ENCODE measurements around the gene BHLHE23.

DNA sequence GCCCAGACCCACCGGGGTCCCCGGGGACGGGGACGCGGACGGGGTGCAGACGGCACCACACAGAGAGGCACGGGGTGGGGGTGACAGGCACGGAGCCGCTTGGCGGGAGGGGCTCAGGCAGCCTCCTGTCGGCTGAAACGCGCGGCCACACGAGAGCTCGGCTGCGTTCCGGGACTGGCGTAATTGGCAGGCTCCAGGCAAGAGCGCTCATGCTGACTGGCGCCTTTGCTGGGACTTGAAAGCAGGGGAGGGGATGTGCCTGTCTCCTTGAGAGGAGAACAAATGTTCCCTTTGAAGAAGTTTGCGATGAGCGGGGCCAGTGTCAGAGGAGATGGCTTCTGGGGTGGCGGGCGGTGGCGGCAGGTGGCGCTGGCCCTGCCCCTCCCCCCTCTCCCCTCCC lies 25.8 kb downstream of the BHLHE23 start:
- TF ChIP-seq POLR2AphosphoS5 (IDR thresholded peaks at IDR 0.05; ENCODE audit: low read depth, low read length): no peak
- TF ChIP-seq POLR2A (IDR thresholded peaks at IDR 0.05; ENCODE audit: low read depth, low read length): no peak
- no peak for TF ChIP-seq TAF1 (IDR thresholded peaks at IDR 0.05; ENCODE audit: low read depth, low read length)
- no peak for TF ChIP-seq PAX5 (IDR thresholded peaks at IDR 0.05; ENCODE audit: insufficient read depth, low read length, severe bottlenecking)
